Gastrocnemius medialis (tissue), 4 donors: Measurements from ENCODE around the gene PUM1. TPM values are rescaled to one million over a fixed set of nuclear protein-coding genes. Genes with fewer than 3 reads are reported as not detected.

Source experiments
- ATAC-seq, 2 donors: fragments of 150-250 bp; one replicate each; pipeline ENCODE4 v1.9.1; 2016
- DNase-seq, 2 donors: peaks; one replicate each; pipeline ENCODE4 v3.0.0-alpha.2; 2019
- H3K27ac ChIP-seq, 4 donors: fragments of 200-600 bp; sonication (generic); 1 replicate in 1 of 4; 2 replicates in 3 of 4; pipeline ENCODE4 v1.5.1; 2016 to 2018; ENCODE audit warnings: mild to moderate bottlenecking in 2 of 4, moderate library complexity in 1 of 4
- H3K27me3 ChIP-seq, 3 donors: fragments of 200-600 bp; sonication (generic) in 2 of 3; 1 replicate in 1 of 3; 2 replicates in 2 of 3; pipeline versions ENCODE4 v1.5.1 to v1.6.0; 2016 to 2019; ENCODE audit warnings: mild to moderate bottlenecking in 1 of 3, moderate library complexity in 1 of 3
- H3K36me3 ChIP-seq, 2 donors: fragments of 200-600 bp; sonication (generic) in 1 of 2; one replicate each; pipeline ENCODE4 v1.5.1; 2017 to 2018
- H3K4me1 ChIP-seq, 2 donors: fragments of 200-600 bp; sonication (generic) in 1 of 2; one replicate each; pipeline ENCODE4 v1.5.1; 2016 to 2017; ENCODE audit warnings: mild to moderate bottlenecking in 2 of 2
- H3K4me3 ChIP-seq, 4 donors: fragments of 200-600 bp; sonication (generic) in 3 of 4; 1 replicate in 1 of 4; 2 replicates in 3 of 4; pipeline ENCODE4 v1.5.1; 2016 to 2019; ENCODE audit warnings: mild to moderate bottlenecking in 2 of 4
- H3K9me3 ChIP-seq, 3 donors: fragments of 200-600 bp; sonication (generic) in 2 of 3; 1 replicate in 1 of 3; 2 replicates in 2 of 3; pipeline ENCODE4 v1.5.1; 2016 to 2019
- CTCF ChIP-seq, 5 experiments: fragments of 450-650 bp in 3 of 5; fragments of 200-600 bp in 2 of 5; sonication (generic) in 2 of 5; IDR thresholded peaks in 4 of 5; conservative IDR thresholded peaks in 1 of 5; 1 replicate in 4 of 5; 2 replicates in 1 of 5; pipeline ENCODE4 v1.5.1; 2016 to 2019; ENCODE audit warnings: antibody characterized with exemption in 5 of 5, mild to moderate bottlenecking in 3 of 5, moderate library complexity in 3 of 5
- POLR2A ChIP-seq, 2 donors: fragments of 450-650 bp; IDR thresholded peaks; one replicate each; pipeline ENCODE4 v1.6.1; 2017; ENCODE audit warnings: antibody characterized with exemption in 2 of 2, mild to moderate bottlenecking in 2 of 2, moderate library complexity in 2 of 2
- in situ Hi-C, 4 donors: fragments of 200-750 bp; cut with MboI; loops; one replicate each; pipeline versions ENCODE4 v1.15.0 to v1.8.0; 2017; ENCODE audit warnings: low sequenced_read_pairs in 4 of 4
- intact Hi-C: fragments of 100-400 bp; cut with DNase I; formaldehyde crosslinking; loops from one replicate; pipeline ENCODE4 v1.15.1; 2023; ENCODE audit warnings: low total_unique reads
- total RNA-seq, 4 donors: library from RNA; depleted of rRNA; stranded (reverse); fragments of >200 nt; gene quantifications; one replicate each; pipeline versions ENCODE4 v1.1.0 to v1.2.3, GENCODE V29; 2016

The PUM1 gene
- total RNA-seq, 4 donors from 2014 or later: 56.7 to 111 (median 76.4) TPM

GRCh38 chr1:30884723-30885122, 180.8 kb downstream of the PUM1 start:
- in situ Hi-C loops (no loop called here), intact Hi-C loops (no loop called here)
- ATAC-seq (no peak), DNase-seq (no peak)
- H3K4me3 ChIP-seq: no peak overlapping the region
- H3K27ac ChIP-seq: no peak overlapping the region
- no peaks in the 10 kb centered on the region for H3K9me3 ChIP-seq
- TF ChIP-seq POLR2A (IDR thresholded peaks at IDR 0.05) (no peak), CTCF (IDR thresholded peaks at IDR 0.05 in 4 of 5, conservative IDR thresholded peaks at IDR 0.05 in 1 of 5) (no peak)
- no peaks in the 10 kb centered on the region for H3K27me3 ChIP-seq
- H3K36me3 ChIP-seq: no peaks in the 10 kb centered on the region
- peaks cover 7 to 15% of the 10 kb centered on the region in 2 donors for H3K4me1 ChIP-seq

GRCh38 chr1:30883389-30884172, 181.9 kb downstream of the PUM1 start:
- Histone ChIP-seq H3K36me3 (no peaks in the 10 kb centered on the region), H3K4me3 (no peak overlapping the region), H3K27ac (no peak overlapping the region), H3K9me3 (no peaks in the 10 kb centered on the region), H3K4me1 (peaks cover 2 to 11% of the 10 kb centered on the region in 2 donors), H3K27me3 (no peaks in the 10 kb centered on the region)
- DNase-seq (no peak), ATAC-seq (no peak)
- in situ Hi-C loops: no loop called here
- intact Hi-C loops: no loop called here
- TF ChIP-seq CTCF (IDR thresholded peaks at IDR 0.05 in 4 of 5, conservative IDR thresholded peaks at IDR 0.05 in 1 of 5): no peak
- TF ChIP-seq POLR2A (IDR thresholded peaks at IDR 0.05): no peak

- Histone ChIP-seq H3K4me1 (peaks cover 0 to 4% of the 10 kb centered on the region in 2 donors), H3K36me3 (no peaks in the 10 kb centered on the region), H3K27ac (no peak overlapping the region), H3K9me3 (no peaks in the 10 kb centered on the region), H3K4me3 (no peak overlapping the region), H3K27me3 (no peaks in the 10 kb centered on the region)
- DNase-seq (no peak), ATAC-seq (no peak)
- TF ChIP-seq CTCF (IDR thresholded peaks at IDR 0.05 in 4 of 5, conservative IDR thresholded peaks at IDR 0.05 in 1 of 5) (no peak), POLR2A (IDR thresholded peaks at IDR 0.05) (no peak)
- in situ Hi-C loops: no loop called here
- intact Hi-C loops: no loop called here
Observed at GRCh38 chr1:30882678-30883388, 182.7 kb downstream of the PUM1 start.

Other genes with a start within 250 kb of the PUM1 start
- 1 to 10 TPM; 2.7 to 5.6 (median 3.0) TPM for gene SDC3, start 157.0 kb downstream of the PUM1 start, total RNA-seq
- 1 to 10 TPM; 1.4 to 4.6 (median 4.0) TPM for gene NKAIN1, start 174.2 kb upstream of the PUM1 start, total RNA-seq
- 10 to 100 TPM; 21.9 to 32.1 (median 23.6) TPM for gene SNRNP40, start 231.1 kb upstream of the PUM1 start, total RNA-seq
- 10 to 100 TPM; 14.0 to 26.8 (median 17.5) TPM for gene ZCCHC17, start 231.3 kb upstream of the PUM1 start, total RNA-seq